T47D (cell line): ENCODE measurements around the gene BICRA.

Experiments
- DNase-seq, 2 experiments: peaks; one replicate each; pipeline versions ENCODE4 v3.0.0 to v3.0.0-alpha.2; 2011 to 2012; ENCODE audit warnings: low read depth in 1 of 2, low spot score in 1 of 2
- JUND ChIP-seq: IDR thresholded peaks from 2 replicates; pipeline ENCODE4 v1.6.1; 2012; ENCODE audit warnings: low read depth
- in situ Hi-C: cut with HindIII; loops from 2 replicates; pipeline ENCODE4 v1.10.0; 2016; ENCODE audit warnings: low sequenced_read_pairs, low pct_unique_long_range_greater_than_20kb

BICRA gene

GRCh38 chr19:47681388-47681787 lies 72.5 kb downstream of the BICRA start:
- no peak for DNase-seq
- no peak for TF ChIP-seq JUND
- in situ Hi-C loops, result no loop called here

GRCh38 chr19:47681936-47682335 lies 73.0 kb downstream of the BICRA start:
- TF ChIP-seq JUND, result no peak
- in situ Hi-C loops, result no loop called here
- no peak for DNase-seq

GRCh38 chr19:47682939-47683338 lies 74.0 kb downstream of the BICRA start:
- in situ Hi-C loops, result no loop called here
- TF ChIP-seq JUND, result no peak
- DNase-seq, result no peak

- DNase-seq, result no peak
- no peak for TF ChIP-seq JUND
- in situ Hi-C loops, result no loop called here
Observed at GRCh38 chr19:47686679-47687450, 77.9 kb downstream of the BICRA start.

GRCh38 chr19:47687906-47688305 lies 79.0 kb downstream of the BICRA start:
- in situ Hi-C loops, result no loop called here
- no peak for TF ChIP-seq JUND
- no peak for DNase-seq

GRCh38 chr19:47691090-47691489 lies 82.2 kb downstream of the BICRA start:
- in situ Hi-C loops, result no loop called here
- no peak for TF ChIP-seq JUND
- no peak for DNase-seq

GRCh38 chr19:47691782-47692181 lies 82.8 kb downstream of the BICRA start:
- DNase-seq, result no peak
- in situ Hi-C loops, result no loop called here
- no peak for TF ChIP-seq JUND

- DNase-seq, result no peak
- in situ Hi-C loops, result no loop called here
- no peak for TF ChIP-seq JUND
Observed at GRCh38 chr19:47693489-47693888, 84.6 kb downstream of the BICRA start.

- in situ Hi-C loops, result no loop called here
Observed at GRCh38 chr19:47693903-47694302, 85.0 kb downstream of the BICRA start.

GRCh38 chr19:47694466-47695273 lies 85.7 kb downstream of the BICRA start:
- no peak for DNase-seq
- in situ Hi-C loops, result no loop called here
- no peak for TF ChIP-seq JUND

More at GRCh38 chr19:47693903-47694302, 85.0 kb downstream of the BICRA start:
- TF ChIP-seq JUND, result no peak
- no peak for DNase-seq

- in situ Hi-C loops, result no loop called here
- no peak for DNase-seq
- TF ChIP-seq JUND, result no peak
Observed at GRCh38 chr19:47695533-47696262, 86.8 kb downstream of the BICRA start.

GRCh38 chr19:47696635-47697034 lies 87.7 kb downstream of the BICRA start:
- no peak for DNase-seq
- in situ Hi-C loops, result no loop called here
- TF ChIP-seq JUND, result no peak

- TF ChIP-seq JUND, result no peak
- in situ Hi-C loops, result no loop called here
- DNase-seq, result peak; percentile 77 to 86
Observed at GRCh38 chr19:47697863-47698609, 89.1 kb downstream of the BICRA start.
